ENCODE results near the gene SBF2.

SBF2 gene

GRCh38 chr11:9840460-9841004 lies 453.5 kb downstream of the SBF2 start:
- no peak for DNase-seq
- Mint-ChIP-seq H3K4me1 (ENCODE audit: low read depth) (peaks cover 46% of the 10 kb centered on the region), H3K36me3 (ENCODE audit: low read depth) (peaks cover 31% of the 10 kb centered on the region), H3K27ac (peak overlapping the region; percentile 47), H3K4me3 (no peak overlapping the region), H3K27me3 (no peaks in the 10 kb centered on the region), H3K9me3 (no peaks in the 10 kb centered on the region)

- no peaks in the 10 kb centered on the region for H3K9me3 Mint-ChIP-seq
- no peak for DNase-seq
- H3K4me1 Mint-ChIP-seq (ENCODE audit: low read depth): peaks cover 46% of the 10 kb centered on the region
- H3K27me3 Mint-ChIP-seq: no peaks in the 10 kb centered on the region
- H3K27ac Mint-ChIP-seq: peak overlapping the region; percentile 58
- H3K36me3 Mint-ChIP-seq (ENCODE audit: low read depth): peaks cover 23% of the 10 kb centered on the region
- peak overlapping the region; percentile 6 for H3K4me3 Mint-ChIP-seq
Measured at GRCh38 chr11:9839550-9839949, 454.5 kb downstream of the SBF2 start.

- Mint-ChIP-seq H3K36me3 (ENCODE audit: low read depth) (peaks cover 17% of the 10 kb centered on the region), H3K4me3 (no peak overlapping the region)
- DNase-seq: no peak
Measured at GRCh38 chr11:9838961-9839360, 455.1 kb downstream of the SBF2 start.

GRCh38 chr11:9838229-9838628 lies 455.8 kb downstream of the SBF2 start:
- DNase-seq: no peak
- Mint-ChIP-seq H3K27me3 (no peaks in the 10 kb centered on the region), H3K4me1 (ENCODE audit: low read depth) (peaks cover 46% of the 10 kb centered on the region), H3K27ac (no peak overlapping the region), H3K4me3 (no peak overlapping the region), H3K36me3 (ENCODE audit: low read depth) (peaks cover 17% of the 10 kb centered on the region), H3K9me3 (no peaks in the 10 kb centered on the region)

More at GRCh38 chr11:9838961-9839360, 455.1 kb downstream of the SBF2 start:
- Mint-ChIP-seq H3K27me3 (no peaks in the 10 kb centered on the region), H3K27ac (peak overlapping the region; percentile 58), H3K9me3 (no peaks in the 10 kb centered on the region), H3K4me1 (ENCODE audit: low read depth) (peaks cover 46% of the 10 kb centered on the region)

- no peak overlapping the region for H3K27ac Mint-ChIP-seq
- peaks cover 10% of the 10 kb centered on the region for H3K4me1 Mint-ChIP-seq (ENCODE audit: low read depth)
- no peak for DNase-seq
- H3K4me3 Mint-ChIP-seq: no peak overlapping the region
- H3K36me3 Mint-ChIP-seq (ENCODE audit: low read depth): peaks cover 5% of the 10 kb centered on the region
- no peaks in the 10 kb centered on the region for H3K27me3 Mint-ChIP-seq
- H3K9me3 Mint-ChIP-seq: no peaks in the 10 kb centered on the region
Measured at GRCh38 chr11:9834291-9834690, 459.7 kb downstream of the SBF2 start.

- Mint-ChIP-seq H3K27ac (no peak overlapping the region), H3K27me3 (no peaks in the 10 kb centered on the region), H3K4me3 (no peak overlapping the region), H3K9me3 (no peaks in the 10 kb centered on the region), H3K36me3 (ENCODE audit: low read depth) (no peaks in the 10 kb centered on the region), H3K4me1 (ENCODE audit: low read depth) (peaks cover 3% of the 10 kb centered on the region)
- DNase-seq: no peak
Measured at GRCh38 chr11:9831122-9831521, 462.9 kb downstream of the SBF2 start.

GRCh38 chr11:9827708-9828107 lies 466.3 kb downstream of the SBF2 start:
- DNase-seq: no peak
- H3K27ac Mint-ChIP-seq: no peak overlapping the region
- no peaks in the 10 kb centered on the region for H3K27me3 Mint-ChIP-seq
- no peak overlapping the region for H3K4me3 Mint-ChIP-seq
- H3K36me3 Mint-ChIP-seq (ENCODE audit: low read depth): no peaks in the 10 kb centered on the region
- peaks cover 15% of the 10 kb centered on the region for H3K4me1 Mint-ChIP-seq (ENCODE audit: low read depth)
- no peaks in the 10 kb centered on the region for H3K9me3 Mint-ChIP-seq

- no peaks in the 10 kb centered on the region for H3K36me3 Mint-ChIP-seq (ENCODE audit: low read depth)
- no peaks in the 10 kb centered on the region for H3K27me3 Mint-ChIP-seq
- H3K4me3 Mint-ChIP-seq: no peak overlapping the region
- DNase-seq: no peak
- H3K4me1 Mint-ChIP-seq (ENCODE audit: low read depth): peaks cover 15% of the 10 kb centered on the region
- H3K9me3 Mint-ChIP-seq: no peaks in the 10 kb centered on the region
- H3K27ac Mint-ChIP-seq: no peak overlapping the region
Measured at GRCh38 chr11:9826390-9826789, 467.6 kb downstream of the SBF2 start.

- Mint-ChIP-seq H3K36me3 (ENCODE audit: low read depth) (no peaks in the 10 kb centered on the region), H3K27me3 (no peaks in the 10 kb centered on the region), H3K27ac (no peak overlapping the region), H3K9me3 (no peaks in the 10 kb centered on the region), H3K4me3 (no peak overlapping the region), H3K4me1 (ENCODE audit: low read depth) (peaks cover 15% of the 10 kb centered on the region)
- no peak for DNase-seq
Measured at GRCh38 chr11:9825895-9826294, 468.1 kb downstream of the SBF2 start.

GRCh38 chr11:9825315-9825714 lies 468.7 kb downstream of the SBF2 start:
- H3K36me3 Mint-ChIP-seq (ENCODE audit: low read depth): no peaks in the 10 kb centered on the region
- no peak overlapping the region for H3K27ac Mint-ChIP-seq
- H3K4me1 Mint-ChIP-seq (ENCODE audit: low read depth): peaks cover 15% of the 10 kb centered on the region

GRCh38 chr11:9823887-9824385 lies 470.1 kb downstream of the SBF2 start:
- no peaks in the 10 kb centered on the region for H3K36me3 Mint-ChIP-seq (ENCODE audit: low read depth)
- H3K27ac Mint-ChIP-seq: no peak overlapping the region
- H3K9me3 Mint-ChIP-seq: no peaks in the 10 kb centered on the region
- DNase-seq: no peak
- H3K4me3 Mint-ChIP-seq: no peak overlapping the region
- H3K4me1 Mint-ChIP-seq (ENCODE audit: low read depth): peaks cover 15% of the 10 kb centered on the region
- H3K27me3 Mint-ChIP-seq: no peaks in the 10 kb centered on the region

More at GRCh38 chr11:9825315-9825714, 468.7 kb downstream of the SBF2 start:
- Mint-ChIP-seq H3K9me3 (no peaks in the 10 kb centered on the region), H3K27me3 (no peaks in the 10 kb centered on the region), H3K4me3 (no peak overlapping the region)
- no peak for DNase-seq

- Mint-ChIP-seq H3K36me3 (ENCODE audit: low read depth) (no peaks in the 10 kb centered on the region), H3K27ac (no peak overlapping the region), H3K4me1 (ENCODE audit: low read depth) (peaks cover 15% of the 10 kb centered on the region), H3K27me3 (no peaks in the 10 kb centered on the region), H3K9me3 (no peaks in the 10 kb centered on the region), H3K4me3 (no peak overlapping the region)
- no peak for DNase-seq
Measured at GRCh38 chr11:9823439-9823838, 470.6 kb downstream of the SBF2 start.

- peaks cover 12% of the 10 kb centered on the region for H3K4me1 Mint-ChIP-seq (ENCODE audit: low read depth)
- H3K4me3 Mint-ChIP-seq: no peak overlapping the region
- no peaks in the 10 kb centered on the region for H3K9me3 Mint-ChIP-seq
- no peaks in the 10 kb centered on the region for H3K36me3 Mint-ChIP-seq (ENCODE audit: low read depth)
- no peak overlapping the region for H3K27ac Mint-ChIP-seq
- H3K27me3 Mint-ChIP-seq: no peaks in the 10 kb centered on the region
- DNase-seq: no peak
Measured at GRCh38 chr11:9821008-9821752, 472.8 kb downstream of the SBF2 start.

GRCh38 chr11:9820260-9820659 lies 473.8 kb downstream of the SBF2 start:
- Mint-ChIP-seq H3K9me3 (no peaks in the 10 kb centered on the region), H3K4me1 (ENCODE audit: low read depth) (peaks cover 5% of the 10 kb centered on the region), H3K27me3 (no peaks in the 10 kb centered on the region)

GRCh38 chr11:9817191-9817590 lies 476.8 kb downstream of the SBF2 start:
- H3K9me3 Mint-ChIP-seq: no peaks in the 10 kb centered on the region
- H3K27ac Mint-ChIP-seq: no peak overlapping the region
- no peak overlapping the region for H3K4me3 Mint-ChIP-seq
- no peaks in the 10 kb centered on the region for H3K27me3 Mint-ChIP-seq
- DNase-seq: no peak
- peaks cover 9% of the 10 kb centered on the region for H3K36me3 Mint-ChIP-seq (ENCODE audit: low read depth)
- H3K4me1 Mint-ChIP-seq (ENCODE audit: low read depth): no peaks in the 10 kb centered on the region

More at GRCh38 chr11:9820260-9820659, 473.8 kb downstream of the SBF2 start:
- DNase-seq: no peak
- Mint-ChIP-seq H3K27ac (no peak overlapping the region), H3K36me3 (ENCODE audit: low read depth) (no peaks in the 10 kb centered on the region), H3K4me3 (no peak overlapping the region)

Data from activated T-cell treated with anti-CD3 and anti-CD28 coated beads, Interleukin-2, amount 50 U/mL, for 24 hours (primary cell).